ENCODE measurements around the gene DAPP1. TPM values are rescaled to one million over a fixed set of nuclear protein-coding genes. Genes with fewer than 3 reads are reported as not detected.
A peak's percentile ranks its signal among the peaks of the same experiment; 100 is the strongest.

The DAPP1 gene
- total RNA-seq, 1 experiment from 2014 or later = not detected

GRCh38 chr4:99808260-99808857 is 8.3 kb upstream of the DAPP1 start:
- Mint-ChIP-seq H3K27me3 (ENCODE audit: low read depth) (no peaks in the 10 kb centered on the region), H3K36me3 (no peaks in the 10 kb centered on the region), H3K4me1 (peaks cover 5% of the 10 kb centered on the region; the same call in 1 of the 2 replicates), H3K4me3 (no peak overlapping the region), H3K27ac (no peak overlapping the region), H3K9me3 (no peaks in the 10 kb centered on the region)
- DNase-seq (ENCODE audit: low spot score) (peak; percentile 80), ATAC-seq (peak; percentile 95)
- ChIA-PET POLR2A (interaction anchor here (0.5 kb wide), 1 partner anchor 282 kb away, joined by 3 read pairs; no protein-coding TSS in a partner anchor), CTCF (interaction anchor here (0.5 to 2.1 kb wide), 25 partner anchors 9 to 1041 kb away, joined by 3 to 25 read pairs (median 4); partner anchors contain the start of genes LAMTOR3 and TRMT10A)
- TF ChIP-seq CTCF (IDR thresholded peaks at IDR 0.05) (peak; percentile 70), PREB (CRISPR knock-in tag; IDR thresholded peaks at IDR 0.05; ENCODE audit: borderline replicate concordance) (no peak)

GRCh38 chr4:99809326-99809725 is 7.3 kb upstream of the DAPP1 start:
- Mint-ChIP-seq H3K36me3 (no peaks in the 10 kb centered on the region), H3K4me1 (no peaks in the 10 kb centered on the region), H3K9me3 (no peaks in the 10 kb centered on the region), H3K4me3 (no peak overlapping the region), H3K27me3 (ENCODE audit: low read depth) (no peaks in the 10 kb centered on the region), H3K27ac (no peak overlapping the region)
- ATAC-seq = no peak
- ChIA-PET POLR2A (no interaction called here), CTCF (interaction anchor here (1.7 to 2.1 kb wide), 2 partner anchors 10 to 246 kb away, joined by 3 to 25 read pairs; partner anchors contain the start of gene TRMT10A)
- TF ChIP-seq TEAD4 (CRISPR knock-in tag; IDR thresholded peaks at IDR 0.05) (no peak), TP53 (CRISPR knock-in tag; IDR thresholded peaks at IDR 0.05) (no peak), GRHL2 (CRISPR knock-in tag; IDR thresholded peaks at IDR 0.05; ENCODE audit: insufficient replicate concordance, severe bottlenecking) (no peak), ZNF425 (CRISPR knock-in tag; conservative IDR thresholded peaks at IDR 0.05) (no peak), NFYB (CRISPR knock-in tag; conservative IDR thresholded peaks at IDR 0.05; ENCODE audit: low read depth) (no peak), USF1 (CRISPR knock-in tag; IDR thresholded peaks at IDR 0.05) (no peak), CREB1 (CRISPR knock-in tag; IDR thresholded peaks at IDR 0.05) (no peak), ZNF423 (CRISPR knock-in tag; IDR thresholded peaks at IDR 0.05) (no peak)
- no peak for DNase-seq (ENCODE audit: low spot score)

GRCh38 chr4:99810536-99810935 is 6.1 kb upstream of the DAPP1 start:
- POLR2A ChIA-PET = no interaction called here
- ATAC-seq = no peak
- H3K4me1 Mint-ChIP-seq = peaks cover 4% of the 10 kb centered on the region
- H3K36me3 Mint-ChIP-seq = no peaks in the 10 kb centered on the region
- DNase-seq (ENCODE audit: low spot score) = no peak
- CTCF ChIA-PET = interaction anchor here (1.0 to 1.7 kb wide), 5 partner anchors 74 to 259 kb away, joined by 3 to 16 read pairs (median 9); partner anchors contain the start of gene TRMT10A
- no peaks in the 10 kb centered on the region for H3K9me3 Mint-ChIP-seq
- H3K4me3 Mint-ChIP-seq = no peak overlapping the region
- H3K27me3 Mint-ChIP-seq (ENCODE audit: low read depth) = no peaks in the 10 kb centered on the region
- H3K27ac Mint-ChIP-seq = no peak overlapping the region
- TF ChIP-seq E2F4 (CRISPR knock-in tag; IDR thresholded peaks at IDR 0.05; ENCODE audit: borderline replicate concordance, low read depth) (no peak), PRRX2 (CRISPR knock-in tag; IDR thresholded peaks at IDR 0.05) (no peak), ZNF263 (CRISPR knock-in tag; IDR thresholded peaks at IDR 0.05; ENCODE audit: low read depth) (no peak), ZNF416 (CRISPR knock-in tag; IDR thresholded peaks at IDR 0.05) (no peak), AFF4 (CRISPR knock-in tag; IDR thresholded peaks at IDR 0.05; ENCODE audit: borderline replicate concordance) (no peak), FOXP1 (CRISPR knock-in tag; IDR thresholded peaks at IDR 0.05; ENCODE audit: borderline replicate concordance) (no peak), ELF4 (CRISPR knock-in tag; IDR thresholded peaks at IDR 0.05; ENCODE audit: low read depth) (no peak), HMGXB4 (CRISPR knock-in tag; IDR thresholded peaks at IDR 0.05) (no peak)
